GM12878 (cell line): ENCODE data around the gene HEXB. TPM values are rescaled to one million over a fixed set of nuclear protein-coding genes. Genes with fewer than 3 reads are reported as not detected.

Experiments
- ATAC-seq: fragments of 200-7000 bp; cut with Tn5 transposase; 3 replicates; pipeline ENCODE4 v1.9.1; 2020; ENCODE audit warnings: mild to moderate bottlenecking, moderate library complexity
- BruUV-seq: library from RNA; stranded (reverse); fragments of 400-500 nt; replicated peaks from 2 replicates; lab custom pipeline; 2021; lab: Mats Ljungman, UMichigan
- CTCF ChIA-PET: fragments of 300-600 bp; sonication (Branson Sonifier 250); formaldehyde crosslinking; extraction: SDS; loops from one replicate; lab custom pipeline; 2021; ENCODE audit warnings: inconsistent platforms; lab: Yijun Ruan, JAX
- POLR2A ChIA-PET: fragments of 350-600 bp; formaldehyde crosslinking; extraction: SDS; loops from one replicate; lab custom pipeline; 2021; ENCODE audit warnings: inconsistent platforms; lab: Charles Lee
- RAD21 ChIA-PET: fragments of 300-600 bp; sonication (Branson Sonifier 250); formaldehyde crosslinking; loops from one replicate; lab custom pipeline; 2023; ENCODE audit warnings: antibody characterized with exemption; ENCODE audit not compliant: unreplicated experiment; lab: Charles Lee
- SMC1A ChIA-PET: fragments of 300-600 bp; sonication (Branson Sonifier 250); formaldehyde crosslinking; loops from one replicate; lab custom pipeline; 2023; ENCODE audit not compliant: unreplicated experiment, uncharacterized antibody; lab: Charles Lee
- DNase-seq: peaks from one replicate; pipeline ENCODE4 v3.0.0-alpha.2; 2011; ENCODE audit warnings: low read depth, low spot score
- FAIRE-seq: peaks from 3 replicates; lab custom pipeline; 2011; peaks lifted over from hg19 to GRCh38; lab: Jason Lieb, UNC
- H2AFZ ChIP-seq: 2 replicates; pipeline ENCODE4 v1.6.0; 2011; ENCODE audit warnings: low read depth, low read length, control low read depth; ENCODE audit not compliant: control insufficient read depth
- H3K27ac ChIP-seq: 2 replicates; pipeline ENCODE4 v1.5.1; 2011; ENCODE audit warnings: control low read depth; ENCODE audit not compliant: control insufficient read depth, insufficient read depth
- H3K27me3 ChIP-seq, 2 experiments: replicated peaks in 1 of 2; 2 replicates each; pipeline versions ENCODE4 v1.6.0 to v1.6.1; 2011; ENCODE audit warnings: low read length in 1 of 2; ENCODE audit not compliant: control insufficient read depth in 2 of 2, insufficient read depth in 2 of 2
- H3K36me3 ChIP-seq, 2 experiments: 2 replicates each; pipeline ENCODE4 v1.5.1; 2011; ENCODE audit warnings: low read length in 1 of 2; ENCODE audit not compliant: control insufficient read depth in 2 of 2, insufficient read depth in 2 of 2
- H3K4me1 ChIP-seq: 2 replicates; pipeline ENCODE4 v1.6.1; 2011; ENCODE audit warnings: mild to moderate bottlenecking, low read length, moderate library complexity, mixed read lengths; ENCODE audit not compliant: control insufficient read depth, insufficient read depth
- H3K4me2 ChIP-seq: 2 replicates; pipeline ENCODE4 v1.6.0; 2011; ENCODE audit warnings: control low read depth; ENCODE audit not compliant: control insufficient read depth, insufficient read depth
- H3K4me3 ChIP-seq: fragments of 200-600 bp; sonication (generic); 2 replicates; pipeline ENCODE4 v1.5.1; 2016
- H3K79me2 ChIP-seq: 2 replicates; pipeline ENCODE4 v1.6.0; 2011; ENCODE audit warnings: low read length; ENCODE audit not compliant: control insufficient read depth, insufficient read depth
- H3K9ac ChIP-seq: 2 replicates; pipeline ENCODE4 v1.8.0; 2011; ENCODE audit warnings: low read length, control low read depth, mixed read lengths; ENCODE audit not compliant: control insufficient read depth, insufficient read depth
- H3K9me3 ChIP-seq: replicated peaks from 3 replicates; pipeline ENCODE4 v1.5.1; 2011; ENCODE audit warnings: mild to moderate bottlenecking, low read length; ENCODE audit not compliant: control insufficient read depth, insufficient read depth
- H4K20me1 ChIP-seq: 2 replicates; pipeline ENCODE4 v1.6.0; 2011; ENCODE audit not compliant: control insufficient read depth, insufficient read depth
- HDAC2 ChIP-seq: fragments of 200-600 bp; sonication (generic); IDR thresholded peaks from 2 replicates; pipeline ENCODE4 v1.6.1; 2017
- KLF5 ChIP-seq: fragments of 450-650 bp; IDR thresholded peaks from 2 replicates; pipeline ENCODE4 v1.6.1; 2014; ENCODE audit warnings: mild to moderate bottlenecking; ENCODE audit not compliant: partially characterized antibody
- SMAD1 ChIP-seq: fragments of 450-650 bp; IDR thresholded peaks from 2 replicates; pipeline ENCODE4 v1.6.1; 2018; ENCODE audit warnings: mild to moderate bottlenecking, low read depth; ENCODE audit not compliant: partially characterized antibody
- TAF1 ChIP-seq: IDR thresholded peaks from 2 replicates; pipeline ENCODE4 v1.6.1; 2011; ENCODE audit warnings: mild to moderate bottlenecking, low read depth, low read length, borderline replicate concordance
- TCF3 ChIP-seq: IDR thresholded peaks from 2 replicates; pipeline ENCODE4 v1.6.1; 2012; ENCODE audit warnings: low read depth, mild to moderate bottlenecking, low read length, borderline replicate concordance; ENCODE audit not compliant: insufficient read depth
- WRNIP1 ChIP-seq: IDR thresholded peaks from 2 replicates; pipeline ENCODE4 v1.6.1; 2011; ENCODE audit warnings: low read depth, low read length, improper control_type of control experiment, borderline replicate concordance
- ZNF384 ChIP-seq: IDR thresholded peaks from 2 replicates; pipeline ENCODE4 v1.6.1; 2012; ENCODE audit warnings: low read depth, mild to moderate bottlenecking, low read length, improper control_type of control experiment, borderline replicate concordance
- WGBS: methylation state at CpG from one replicate; pipeline ENCODE4 v1.1.6; 2016; ENCODE audit warnings: low lambda C conversion rate; ENCODE audit not compliant: insufficient replicate concordance, insufficient coverage; ENCODE audit errors: missing lambda C conversion rate; 5-methylcytosine and 5-hydroxymethylcytosine counted together
- in situ Hi-C: fragments of 300-500 bp; cut with MboI; formaldehyde crosslinking; loops from 9 replicates; pipeline ENCODE4 v1.14.3; 2018; ENCODE audit warnings: mixed read lengths
- intact Hi-C: fragments of 100-400 bp; cut with micrococcal nuclease; formaldehyde crosslinking; loops from one replicate; pipeline ENCODE4 v1.14.2; 2022; ENCODE audit not compliant: unreplicated experiment
- polyA plus RNA-seq, 11 experiments: library from polyadenylated mRNA; depleted of rRNA in 4 of 11; unstranded in 6 of 11; stranded (reverse) in 5 of 11; fragments of >200 nt; fragmentation: Nextera tagmentation in 4 of 11; fragmentation: Illumina TruSeq in 1 of 11; extraction: Ambion mirVana in 4 of 11; extraction: Trizol in 1 of 11; gene quantifications; 1 replicate in 1 of 11; 2 replicates in 10 of 11; pipeline versions ENCODE4 v1.2.1 to v1.2.3, GENCODE V29; 2011 to 2016; ENCODE audit warnings: inconsistent platforms in 2 of 11, missing spikeins in 2 of 11, low read depth in 1 of 11
- total RNA-seq, 4 experiments: library from RNA; depleted of rRNA in 3 of 4; stranded (reverse); fragments of >200 nt in 3 of 4; fragmentation: Illumina TruSeq in 1 of 4; extraction: Trizol in 1 of 4; gene quantifications; 2 replicates each; pipeline versions ENCODE4 v1.2.1 to v1.2.3, GENCODE V29; 2013 to 2021
- TF ChIP-seq, protein P1 (sequence below): fragments of 450-650 bp; IDR thresholded peaks from 2 replicates; pipeline ENCODE4 v1.6.1; 2018; ENCODE audit warnings: mild to moderate bottlenecking, low read depth, moderate library complexity; ENCODE audit not compliant: partially characterized antibody
- TF ChIP-seq, protein P2 (sequence below): fragments of 450-650 bp; IDR thresholded peaks from 2 replicates; pipeline ENCODE4 v1.6.1; 2017; ENCODE audit warnings: mild to moderate bottlenecking, moderate library complexity

HEXB gene
- total and polyA plus RNA-seq, 10 of the 15 experiments (the other 5 are each of a cell fraction or from before 2014, with no cell fraction given), result 13.5 to 76.0 (median 42.6) TPM

DNA sequence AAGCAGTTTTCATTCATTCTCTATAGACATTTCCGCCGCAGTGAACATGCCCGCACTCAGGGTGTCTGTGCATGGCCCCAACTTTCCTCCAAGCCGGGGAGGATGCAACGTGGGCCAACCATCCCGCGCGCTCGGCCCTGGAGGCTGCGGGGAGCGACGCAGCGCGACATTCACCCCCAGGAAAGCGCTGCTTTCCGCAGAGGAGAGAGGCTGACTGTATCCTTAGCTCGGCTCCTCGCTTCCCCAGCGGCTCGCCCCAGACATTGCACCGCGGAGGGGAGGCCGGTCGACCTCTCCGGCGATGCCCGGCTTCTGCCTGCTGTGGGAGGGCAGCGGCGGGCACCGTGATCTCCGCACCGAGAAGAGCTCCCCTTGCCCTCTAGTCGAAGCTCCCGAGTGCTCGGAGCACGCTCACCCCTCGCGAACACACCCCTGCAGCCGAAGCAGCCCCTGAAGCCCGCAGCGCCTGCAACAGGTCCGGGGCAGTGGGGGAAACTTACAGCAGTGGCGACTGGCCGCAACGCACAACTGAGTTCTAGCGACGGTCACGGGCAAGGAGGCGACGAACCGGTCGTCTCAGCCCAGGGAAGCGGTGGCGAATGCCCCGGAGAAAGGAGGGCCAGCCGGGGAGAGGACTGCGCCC lies 45.1 kb upstream of the HEXB start (continued):
- TF ChIP-seq, protein P1, sequence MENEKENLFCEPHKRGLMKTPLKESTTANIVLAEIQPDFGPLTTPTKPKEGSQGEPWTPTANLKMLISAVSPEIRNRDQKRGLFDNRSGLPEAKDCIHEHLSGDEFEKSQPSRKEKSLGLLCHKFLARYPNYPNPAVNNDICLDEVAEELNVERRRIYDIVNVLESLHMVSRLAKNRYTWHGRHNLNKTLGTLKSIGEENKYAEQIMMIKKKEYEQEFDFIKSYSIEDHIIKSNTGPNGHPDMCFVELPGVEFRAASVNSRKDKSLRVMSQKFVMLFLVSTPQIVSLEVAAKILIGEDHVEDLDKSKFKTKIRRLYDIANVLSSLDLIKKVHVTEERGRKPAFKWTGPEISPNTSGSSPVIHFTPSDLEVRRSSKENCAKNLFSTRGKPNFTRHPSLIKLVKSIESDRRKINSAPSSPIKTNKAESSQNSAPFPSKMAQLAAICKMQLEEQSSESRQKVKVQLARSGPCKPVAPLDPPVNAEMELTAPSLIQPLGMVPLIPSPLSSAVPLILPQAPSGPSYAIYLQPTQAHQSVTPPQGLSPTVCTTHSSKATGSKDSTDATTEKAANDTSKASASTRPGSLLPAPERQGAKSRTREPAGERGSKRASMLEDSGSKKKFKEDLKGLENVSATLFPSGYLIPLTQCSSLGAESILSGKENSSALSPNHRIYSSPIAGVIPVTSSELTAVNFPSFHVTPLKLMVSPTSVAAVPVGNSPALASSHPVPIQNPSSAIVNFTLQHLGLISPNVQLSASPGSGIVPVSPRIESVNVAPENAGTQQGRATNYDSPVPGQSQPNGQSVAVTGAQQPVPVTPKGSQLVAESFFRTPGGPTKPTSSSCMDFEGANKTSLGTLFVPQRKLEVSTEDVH, result no peak

DNA sequence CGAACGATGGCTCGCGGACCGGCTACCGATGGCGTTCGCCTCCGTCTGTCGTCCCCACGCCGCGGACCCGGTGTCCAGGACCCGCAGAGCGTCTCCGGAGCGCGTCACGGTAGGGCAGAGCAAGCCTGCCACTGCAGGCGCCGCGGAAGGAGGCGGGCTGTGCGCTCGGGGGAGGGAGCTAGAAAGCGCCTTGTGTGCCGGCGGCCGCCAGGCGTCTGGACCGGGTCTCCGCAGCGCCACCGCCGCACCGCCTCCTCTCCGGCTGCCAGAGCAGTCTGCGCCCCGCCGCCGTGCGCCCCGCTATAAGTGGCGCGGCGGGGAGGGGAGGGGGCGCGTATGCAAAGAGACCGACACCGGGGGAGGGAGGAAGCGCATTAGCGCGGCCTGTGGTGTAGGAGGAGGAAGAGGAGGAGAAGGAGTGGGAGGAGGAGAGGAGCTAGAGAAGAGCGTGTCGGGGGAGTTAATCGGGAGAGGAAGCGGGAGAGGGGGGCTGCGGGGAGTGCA lies 44.5 kb upstream of the HEXB start, which contains the start of gene ENC1:
Gene ENC1, minus strand, starts transcription at position 279 of the 504 bp plus-strand sequence. CDS start 4,243 bp downstream, outside the sequence.
- ChIA-PET POLR2A (interaction anchor here (0.5 to 1.5 kb wide), 5 partner anchors 52 to 346 kb away, joined by 3 to 5 read pairs (median 3); no protein-coding TSS in a partner anchor), SMC1A (interaction anchor here (0.9 to 8.1 kb wide), 16 partner anchors 9 to 738 kb away, joined by 3 to 71 read pairs (median 8); no protein-coding TSS in a partner anchor)
- peak; percentile 83 for ATAC-seq
- peak; percentile 74 for TF ChIP-seq KLF5
- no peak for TF ChIP-seq WRNIP1
- TF ChIP-seq, protein P2, sequence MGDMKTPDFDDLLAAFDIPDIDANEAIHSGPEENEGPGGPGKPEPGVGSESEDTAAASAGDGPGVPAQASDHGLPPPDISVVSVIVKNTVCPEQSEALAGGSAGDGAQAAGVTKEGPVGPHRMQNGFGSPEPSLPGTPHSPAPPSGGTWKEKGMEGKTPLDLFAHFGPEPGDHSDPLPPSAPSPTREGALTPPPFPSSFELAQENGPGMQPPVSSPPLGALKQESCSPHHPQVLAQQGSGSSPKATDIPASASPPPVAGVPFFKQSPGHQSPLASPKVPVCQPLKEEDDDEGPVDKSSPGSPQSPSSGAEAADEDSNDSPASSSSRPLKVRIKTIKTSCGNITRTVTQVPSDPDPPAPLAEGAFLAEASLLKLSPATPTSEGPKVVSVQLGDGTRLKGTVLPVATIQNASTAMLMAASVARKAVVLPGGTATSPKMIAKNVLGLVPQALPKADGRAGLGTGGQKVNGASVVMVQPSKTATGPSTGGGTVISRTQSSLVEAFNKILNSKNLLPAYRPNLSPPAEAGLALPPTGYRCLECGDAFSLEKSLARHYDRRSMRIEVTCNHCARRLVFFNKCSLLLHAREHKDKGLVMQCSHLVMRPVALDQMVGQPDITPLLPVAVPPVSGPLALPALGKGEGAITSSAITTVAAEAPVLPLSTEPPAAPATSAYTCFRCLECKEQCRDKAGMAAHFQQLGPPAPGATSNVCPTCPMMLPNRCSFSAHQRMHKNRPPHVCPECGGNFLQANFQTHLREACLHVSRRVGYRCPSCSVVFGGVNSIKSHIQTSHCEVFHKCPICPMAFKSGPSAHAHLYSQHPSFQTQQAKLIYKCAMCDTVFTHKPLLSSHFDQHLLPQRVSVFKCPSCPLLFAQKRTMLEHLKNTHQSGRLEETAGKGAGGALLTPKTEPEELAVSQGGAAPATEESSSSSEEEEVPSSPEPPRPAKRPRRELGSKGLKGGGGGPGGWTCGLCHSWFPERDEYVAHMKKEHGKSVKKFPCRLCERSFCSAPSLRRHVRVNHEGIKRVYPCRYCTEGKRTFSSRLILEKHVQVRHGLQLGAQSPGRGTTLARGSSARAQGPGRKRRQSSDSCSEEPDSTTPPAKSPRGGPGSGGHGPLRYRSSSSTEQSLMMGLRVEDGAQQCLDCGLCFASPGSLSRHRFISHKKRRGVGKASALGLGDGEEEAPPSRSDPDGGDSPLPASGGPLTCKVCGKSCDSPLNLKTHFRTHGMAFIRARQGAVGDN, result peak; percentile 80
- TF ChIP-seq ZNF384, result no peak
- no peak for TF ChIP-seq HDAC2
- peak; percentile 88; the same call in 1 of the 2 replicates for TF ChIP-seq TAF1
- TF ChIP-seq TCF3, result peak; percentile 86
- no peak for TF ChIP-seq SMAD1

More for the DNA sequence above, 44.5 kb upstream of the HEXB start, which contains the start of gene ENC1:
- no peak for FAIRE-seq
- in situ Hi-C loops (no loop called here), intact Hi-C loops (loop anchor here (1.0 to 10.0 kb wide), 5 partner anchors 9 to 606 kb away; no protein-coding TSS in a partner anchor)
- H3K4me2 ChIP-seq, result peak within 1 kb of the TSS; percentile 87
- H3K9ac ChIP-seq, result peak within 1 kb of the TSS; percentile 84
- peaks cover 4 to 5% of the 10 kb centered on the region in 2 experiments; a peak in 3 of 4 replicates for H3K36me3 ChIP-seq
- no peak for DNase-seq
- no peaks in the 10 kb centered on the region for H3K9me3 ChIP-seq
- H3K79me2 ChIP-seq, result peaks cover 48% of the 10 kb centered on the region
- no TSS peak for BruUV-seq
- H2AFZ ChIP-seq, result peak within 1 kb of the TSS; percentile 69
- H3K4me1 ChIP-seq, result peaks cover 9% of the 10 kb centered on the region
- under 1% methylated on average over 41 of the region's 59 CpGs for WGBS
- ChIA-PET CTCF (interaction anchor here (0.7 to 5.6 kb wide), 23 partner anchors 9 to 978 kb away, joined by 3 to 65 read pairs (median 4); no protein-coding TSS in a partner anchor), RAD21 (interaction anchor here (0.6 to 5.5 kb wide), 27 partner anchors 9 to 1293 kb away, joined by 3 to 45 read pairs (median 4); no protein-coding TSS in a partner anchor)
- H3K4me3 ChIP-seq, result peak within 1 kb of the TSS; percentile 92
- H3K27ac ChIP-seq, result peak within 1 kb of the TSS; percentile 55
- H4K20me1 ChIP-seq, result no peaks in the 10 kb centered on the region
- H3K27me3 ChIP-seq, result no peaks in the 10 kb centered on the region; a peak in 1 of 4 replicates
